Gastrocnemius medialis (tissue), 4 donors: Measurements from ENCODE around the gene SLC25A1. TPM values are rescaled to one million over a fixed set of nuclear protein-coding genes. Genes with fewer than 3 reads are reported as not detected.

Experiments
- ATAC-seq, 2 donors: fragments of 150-250 bp; one replicate each; pipeline ENCODE4 v1.9.1; 2016
- DNase-seq, 2 donors: peaks; one replicate each; pipeline ENCODE4 v3.0.0-alpha.2; 2019
- H3K27ac ChIP-seq, 4 donors: fragments of 200-600 bp; sonication (generic); 1 replicate in 1 of 4; 2 replicates in 3 of 4; pipeline ENCODE4 v1.5.1; 2016 to 2018; ENCODE audit warnings: mild to moderate bottlenecking in 2 of 4, moderate library complexity in 1 of 4
- H3K27me3 ChIP-seq, 3 donors: fragments of 200-600 bp; sonication (generic) in 2 of 3; 1 replicate in 1 of 3; 2 replicates in 2 of 3; pipeline versions ENCODE4 v1.5.1 to v1.6.0; 2016 to 2019; ENCODE audit warnings: mild to moderate bottlenecking in 1 of 3, moderate library complexity in 1 of 3
- H3K36me3 ChIP-seq, 2 donors: fragments of 200-600 bp; sonication (generic) in 1 of 2; one replicate each; pipeline ENCODE4 v1.5.1; 2017 to 2018
- H3K4me1 ChIP-seq, 2 donors: fragments of 200-600 bp; sonication (generic) in 1 of 2; one replicate each; pipeline ENCODE4 v1.5.1; 2016 to 2017; ENCODE audit warnings: mild to moderate bottlenecking in 2 of 2
- H3K4me3 ChIP-seq, 4 donors: fragments of 200-600 bp; sonication (generic) in 3 of 4; 1 replicate in 1 of 4; 2 replicates in 3 of 4; pipeline ENCODE4 v1.5.1; 2016 to 2019; ENCODE audit warnings: mild to moderate bottlenecking in 2 of 4
- H3K9me3 ChIP-seq, 3 donors: fragments of 200-600 bp; sonication (generic) in 2 of 3; 1 replicate in 1 of 3; 2 replicates in 2 of 3; pipeline ENCODE4 v1.5.1; 2016 to 2019
- POLR2A ChIP-seq, 2 donors: fragments of 450-650 bp; IDR thresholded peaks; one replicate each; pipeline ENCODE4 v1.6.1; 2017; ENCODE audit warnings: antibody characterized with exemption in 2 of 2, mild to moderate bottlenecking in 2 of 2, moderate library complexity in 2 of 2
- in situ Hi-C, 4 donors: fragments of 200-750 bp; cut with MboI; loops; one replicate each; pipeline versions ENCODE4 v1.15.0 to v1.8.0; 2017; ENCODE audit warnings: low sequenced_read_pairs in 4 of 4
- intact Hi-C: fragments of 100-400 bp; cut with DNase I; formaldehyde crosslinking; loops from one replicate; pipeline ENCODE4 v1.15.1; 2023; ENCODE audit warnings: low total_unique reads
- total RNA-seq, 4 donors: library from RNA; depleted of rRNA; stranded (reverse); fragments of >200 nt; gene quantifications; one replicate each; pipeline versions ENCODE4 v1.1.0 to v1.2.3, GENCODE V29; 2016
- TF ChIP-seq, protein P1 (sequence below), 5 experiments: fragments of 450-650 bp in 3 of 5; fragments of 200-600 bp in 2 of 5; sonication (generic) in 2 of 5; IDR thresholded peaks in 4 of 5; conservative IDR thresholded peaks in 1 of 5; 1 replicate in 4 of 5; 2 replicates in 1 of 5; pipeline ENCODE4 v1.5.1; 2016 to 2019; ENCODE audit warnings: antibody characterized with exemption in 5 of 5, mild to moderate bottlenecking in 3 of 5, moderate library complexity in 3 of 5

The SLC25A1 gene
- total RNA-seq, 4 donors from 2014 or later: 10.5 to 16.6 (median 13.5) TPM

DNA sequence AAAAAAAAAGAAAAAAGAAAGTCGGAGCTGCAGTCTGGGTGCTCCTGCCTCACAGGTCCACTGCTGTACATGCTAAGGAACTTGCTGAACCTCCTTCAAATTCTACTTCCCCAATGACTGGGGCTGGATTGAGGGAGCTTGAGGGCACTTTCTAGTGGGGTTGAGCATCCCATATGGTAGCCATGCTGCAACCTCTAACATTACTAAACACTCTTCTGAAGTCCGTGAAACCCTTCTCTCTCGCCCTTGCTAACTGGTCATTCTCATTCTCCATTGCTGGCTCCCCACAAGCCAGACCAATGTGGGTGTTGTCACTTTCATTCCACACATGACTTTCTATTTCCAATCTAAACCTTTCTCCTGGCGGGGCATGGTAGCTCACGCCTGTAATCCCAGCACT lies 35.3 kb downstream of the SLC25A1 start:
- Histone ChIP-seq H3K9me3 (no peaks in the 10 kb centered on the region), H3K27ac (no peak overlapping the region), H3K27me3 (peaks cover under 1 to 4% (median 3%) of the 10 kb centered on the region in 3 donors), H3K4me1 (peaks cover 8% of the 10 kb centered on the region in 2 donors), H3K4me3 (peak overlapping the region in 2 of 4 donors; percentile 90 to 96), H3K36me3 (peaks cover 0 to 47% of the 10 kb centered on the region in 2 donors)
- TF ChIP-seq, protein P1, sequence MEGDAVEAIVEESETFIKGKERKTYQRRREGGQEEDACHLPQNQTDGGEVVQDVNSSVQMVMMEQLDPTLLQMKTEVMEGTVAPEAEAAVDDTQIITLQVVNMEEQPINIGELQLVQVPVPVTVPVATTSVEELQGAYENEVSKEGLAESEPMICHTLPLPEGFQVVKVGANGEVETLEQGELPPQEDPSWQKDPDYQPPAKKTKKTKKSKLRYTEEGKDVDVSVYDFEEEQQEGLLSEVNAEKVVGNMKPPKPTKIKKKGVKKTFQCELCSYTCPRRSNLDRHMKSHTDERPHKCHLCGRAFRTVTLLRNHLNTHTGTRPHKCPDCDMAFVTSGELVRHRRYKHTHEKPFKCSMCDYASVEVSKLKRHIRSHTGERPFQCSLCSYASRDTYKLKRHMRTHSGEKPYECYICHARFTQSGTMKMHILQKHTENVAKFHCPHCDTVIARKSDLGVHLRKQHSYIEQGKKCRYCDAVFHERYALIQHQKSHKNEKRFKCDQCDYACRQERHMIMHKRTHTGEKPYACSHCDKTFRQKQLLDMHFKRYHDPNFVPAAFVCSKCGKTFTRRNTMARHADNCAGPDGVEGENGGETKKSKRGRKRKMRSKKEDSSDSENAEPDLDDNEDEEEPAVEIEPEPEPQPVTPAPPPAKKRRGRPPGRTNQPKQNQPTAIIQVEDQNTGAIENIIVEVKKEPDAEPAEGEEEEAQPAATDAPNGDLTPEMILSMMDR (IDR thresholded peaks at IDR 0.05 in 4 of 5, conservative IDR thresholded peaks at IDR 0.05 in 1 of 5): no peak
- no peak for TF ChIP-seq POLR2A (IDR thresholded peaks at IDR 0.05)
- ATAC-seq (no peak), DNase-seq (no peak)
- intact Hi-C loops (no loop called here), in situ Hi-C loops (loop anchor here in 1 of 4 donors (25.0 kb wide), 1 partner anchor 494 kb away; no protein-coding TSS in a partner anchor)

DNA sequence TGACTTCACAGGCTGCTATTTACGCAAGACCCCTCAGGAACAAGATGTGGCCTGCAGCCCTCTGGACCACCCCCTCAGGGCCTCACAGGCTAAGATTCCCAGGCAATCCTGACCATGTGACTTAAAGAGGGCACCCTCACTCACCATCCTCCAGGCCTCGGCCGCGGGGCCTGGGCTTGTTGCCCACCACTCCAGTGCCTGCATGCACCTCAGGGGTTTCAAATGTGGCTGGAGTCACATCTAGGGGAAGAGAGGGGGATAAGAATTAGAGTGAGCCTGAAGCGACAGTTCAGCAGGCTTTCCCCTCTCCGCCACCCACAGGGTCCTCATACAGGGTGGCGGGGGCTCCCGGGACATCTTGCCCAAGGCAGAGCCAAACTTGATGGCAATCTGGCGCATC lies 36.1 kb downstream of the SLC25A1 start:
- peaks cover 8% of the 10 kb centered on the region in 2 donors for H3K4me1 ChIP-seq
- H3K36me3 ChIP-seq: peaks cover 0 to 55% of the 10 kb centered on the region in 2 donors
- no peaks in the 10 kb centered on the region for H3K9me3 ChIP-seq
- in situ Hi-C loops (loop anchor here in 1 of 4 donors (25.0 kb wide), 1 partner anchor 495 kb away; no protein-coding TSS in a partner anchor), intact Hi-C loops (no loop called here)
- no peak for DNase-seq
- no peak overlapping the region for H3K4me3 ChIP-seq
- no peaks in the 10 kb centered on the region for H3K27me3 ChIP-seq
- no peak for ATAC-seq
- no peak overlapping the region for H3K27ac ChIP-seq
- no peak for TF ChIP-seq POLR2A (IDR thresholded peaks at IDR 0.05)
- TF ChIP-seq, protein P1 (IDR thresholded peaks at IDR 0.05 in 4 of 5, conservative IDR thresholded peaks at IDR 0.05 in 1 of 5): no peak

DNA sequence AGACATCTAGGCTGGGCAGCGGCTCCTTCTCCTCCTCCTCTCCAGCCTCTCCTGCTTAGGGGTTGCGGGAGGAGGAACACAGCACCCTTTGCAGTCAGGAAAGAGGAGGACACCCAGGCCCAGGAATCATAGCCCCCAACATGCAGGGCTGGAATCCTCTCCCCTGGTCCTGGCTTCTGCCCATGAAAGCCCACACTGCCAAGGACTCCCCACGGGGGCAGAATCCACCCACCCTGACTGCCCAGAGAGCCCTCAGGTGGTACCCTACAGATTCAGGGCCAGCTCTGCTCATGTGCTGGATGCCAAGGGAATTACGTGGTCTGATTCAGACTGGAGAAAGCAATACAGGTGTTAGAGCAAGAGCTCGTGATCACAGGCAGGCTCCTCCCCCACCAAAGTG lies 38.6 kb downstream of the SLC25A1 start:
- ATAC-seq (no peak), DNase-seq (no peak)
- in situ Hi-C loops: loop anchor here in 1 of 4 donors (25.0 kb wide), 1 partner anchor 497 kb away; no protein-coding TSS in a partner anchor
- Histone ChIP-seq H3K27me3 (no peaks in the 10 kb centered on the region), H3K27ac (no peak overlapping the region), H3K36me3 (peaks cover 0 to 67% of the 10 kb centered on the region in 2 donors), H3K4me1 (peaks cover 8 to 11% of the 10 kb centered on the region in 2 donors), H3K4me3 (no peak overlapping the region), H3K9me3 (no peaks in the 10 kb centered on the region)
- no peak for TF ChIP-seq POLR2A (IDR thresholded peaks at IDR 0.05)
- TF ChIP-seq, protein P1 (IDR thresholded peaks at IDR 0.05 in 4 of 5, conservative IDR thresholded peaks at IDR 0.05 in 1 of 5): no peak
- intact Hi-C loops: no loop called here

DNA sequence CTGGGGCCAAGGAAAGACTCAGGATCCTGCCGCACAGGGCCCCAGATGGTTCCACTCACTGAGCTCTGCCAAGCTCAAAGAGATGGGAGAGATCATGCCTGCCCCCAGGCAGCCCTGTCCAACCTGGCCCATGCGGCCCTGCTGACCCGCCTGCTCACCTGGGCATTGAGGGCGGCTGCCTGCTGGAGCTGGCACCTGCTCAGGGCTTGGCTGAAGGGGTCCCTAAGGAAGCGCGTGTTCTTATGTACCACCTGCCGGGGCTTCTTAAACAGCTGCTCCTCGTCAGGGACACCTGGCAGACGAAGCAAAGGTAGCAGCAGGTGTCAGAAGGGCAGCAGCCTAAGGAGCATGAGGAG lies 39.6 kb downstream of the SLC25A1 start:
- TF ChIP-seq POLR2A (IDR thresholded peaks at IDR 0.05): no peak
- TF ChIP-seq, protein P1 (IDR thresholded peaks at IDR 0.05 in 4 of 5, conservative IDR thresholded peaks at IDR 0.05 in 1 of 5): no peak
- Histone ChIP-seq H3K4me3 (no peak overlapping the region), H3K4me1 (peaks cover 8 to 11% of the 10 kb centered on the region in 2 donors), H3K27me3 (no peaks in the 10 kb centered on the region), H3K9me3 (no peaks in the 10 kb centered on the region), H3K36me3 (peaks cover 0 to 77% of the 10 kb centered on the region in 2 donors), H3K27ac (no peak overlapping the region)
- no peak for ATAC-seq
- DNase-seq: no peak
- intact Hi-C loops (no loop called here), in situ Hi-C loops (loop anchor here in 1 of 4 donors (25.0 kb wide), 1 partner anchor 498 kb away; no protein-coding TSS in a partner anchor)
